ENCODE measurements around the gene DCBLD2. TPM values are rescaled to one million over a fixed set of nuclear protein-coding genes. Genes with fewer than 3 reads are reported as not detected.

DCBLD2 gene
- total RNA-seq, 1 experiment from 2014 or later = 48.0 TPM

- no peaks in the 10 kb centered on the region for H3K27me3 ChIP-seq (ENCODE audit: insufficient read depth, low read length)
- no peaks in the 10 kb centered on the region for H3K9me3 ChIP-seq (ENCODE audit: control insufficient read depth, low read depth, low read length)
- H2BK20ac ChIP-seq (ENCODE audit: low read depth, low read length, poor library complexity, severe bottlenecking) = no peak overlapping the region
- peaks cover 0 to 2% of the 10 kb centered on the region in 2 experiments; a peak in 1 of 4 replicates for H3K4me1 Mint-ChIP-seq
- no peaks in the 10 kb centered on the region for H3K9me3 Mint-ChIP-seq
- no peaks in the 10 kb centered on the region for H3K79me1 ChIP-seq (ENCODE audit: insufficient read depth, low read depth, low read length, poor library complexity, severe bottlenecking)
- H3K79me2 ChIP-seq (ENCODE audit: insufficient read depth, low read length) = no peaks in the 10 kb centered on the region
- H3K4me1 ChIP-seq (ENCODE audit: insufficient read depth, low read length) = no peaks in the 10 kb centered on the region
- H4K91ac ChIP-seq (ENCODE audit: insufficient read length, low read depth, low read length) = no peak overlapping the region
- H3K23me2 ChIP-seq (ENCODE audit: insufficient read length, low read depth, low read length, poor library complexity, severe bottlenecking) = no peaks in the 10 kb centered on the region
- no peak overlapping the region for H2AK5ac ChIP-seq (ENCODE audit: insufficient read length, low read length)
- H3K4me2 ChIP-seq (ENCODE audit: insufficient read depth, insufficient read length, low read length) = no peak overlapping the region
- no peak overlapping the region for H3K4me3 Mint-ChIP-seq
- TF ChIP-seq, protein P1, sequence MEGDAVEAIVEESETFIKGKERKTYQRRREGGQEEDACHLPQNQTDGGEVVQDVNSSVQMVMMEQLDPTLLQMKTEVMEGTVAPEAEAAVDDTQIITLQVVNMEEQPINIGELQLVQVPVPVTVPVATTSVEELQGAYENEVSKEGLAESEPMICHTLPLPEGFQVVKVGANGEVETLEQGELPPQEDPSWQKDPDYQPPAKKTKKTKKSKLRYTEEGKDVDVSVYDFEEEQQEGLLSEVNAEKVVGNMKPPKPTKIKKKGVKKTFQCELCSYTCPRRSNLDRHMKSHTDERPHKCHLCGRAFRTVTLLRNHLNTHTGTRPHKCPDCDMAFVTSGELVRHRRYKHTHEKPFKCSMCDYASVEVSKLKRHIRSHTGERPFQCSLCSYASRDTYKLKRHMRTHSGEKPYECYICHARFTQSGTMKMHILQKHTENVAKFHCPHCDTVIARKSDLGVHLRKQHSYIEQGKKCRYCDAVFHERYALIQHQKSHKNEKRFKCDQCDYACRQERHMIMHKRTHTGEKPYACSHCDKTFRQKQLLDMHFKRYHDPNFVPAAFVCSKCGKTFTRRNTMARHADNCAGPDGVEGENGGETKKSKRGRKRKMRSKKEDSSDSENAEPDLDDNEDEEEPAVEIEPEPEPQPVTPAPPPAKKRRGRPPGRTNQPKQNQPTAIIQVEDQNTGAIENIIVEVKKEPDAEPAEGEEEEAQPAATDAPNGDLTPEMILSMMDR (conservative IDR thresholded peaks at IDR 0.05) = no peak
- H2AFZ ChIP-seq (ENCODE audit: low read length) = no peak overlapping the region
- H3K23ac ChIP-seq (ENCODE audit: insufficient read length, low read depth, low read length) = no peak overlapping the region
- no peak overlapping the region for H3K9ac ChIP-seq (ENCODE audit: extremely low read depth, insufficient read length, low read length)
- no peak for DNase-seq
- no peak overlapping the region for H3K27ac Mint-ChIP-seq
- H3K14ac ChIP-seq (ENCODE audit: insufficient read depth, low read length) = no peak overlapping the region
- H3K27me3 Mint-ChIP-seq (ENCODE audit: low read depth) = no peaks in the 10 kb centered on the region; the same call in 1 of the 2 replicates
- H4K20me1 ChIP-seq (ENCODE audit: control insufficient read depth, insufficient read depth, insufficient read length) = no peaks in the 10 kb centered on the region
- no peak overlapping the region for H3K27ac ChIP-seq (ENCODE audit: insufficient read length, low read depth, low read length)
- no peak overlapping the region for H2BK15ac ChIP-seq (ENCODE audit: low read depth, low read length)
- no peak overlapping the region for H2BK120ac ChIP-seq (ENCODE audit: low read depth, low read length, poor library complexity, severe bottlenecking)
- H2BK12ac ChIP-seq (ENCODE audit: insufficient read length, low read depth, low read length) = no peak overlapping the region
- no CpG with 5 or more reads among the region's 2 CpGs for WGBS (ENCODE audit: extremely low coverage, insufficient read length, low lambda C conversion rate)
- no peak overlapping the region for H3T11ph ChIP-seq (ENCODE audit: low read length)
- no peak overlapping the region for H3K56ac ChIP-seq (ENCODE audit: insufficient read length, low read depth, low read length)
- no peak overlapping the region for H3K18ac ChIP-seq (ENCODE audit: insufficient read length, low read depth, low read length)
- H3K4ac ChIP-seq (ENCODE audit: low read depth, low read length) = no peak overlapping the region
- H3K36me3 Mint-ChIP-seq (ENCODE audit: insufficient read depth in 1 of 3, low read depth in 3 of 3) = no peaks in the 10 kb centered on the region
- H4K5ac ChIP-seq (ENCODE audit: insufficient read length, low read depth, low read length) = no peak overlapping the region
- H2BK5ac ChIP-seq (ENCODE audit: insufficient read length, low read length) = no peak overlapping the region
- H4K8ac ChIP-seq (replicated peaks; ENCODE audit: insufficient read length, low read depth, low read length) = no peak overlapping the region
These were observed 18.7 kb upstream of the DCBLD2 start for GRCh38 chr3:98920166-98920565.
